AG09309 (cell line): ENCODE data around the gene PNPLA7.

Experiments
- DNase-seq: peaks from one replicate; pipeline ENCODE4 v3.0.0-alpha.2; 2010; ENCODE audit warnings: low read depth
- H3K4me3 ChIP-seq: 2 replicates; pipeline ENCODE4 v1.5.1; 2011; ENCODE audit warnings: mild to moderate bottlenecking, low read depth, low read length, moderate library complexity; ENCODE audit not compliant: control insufficient read depth
- TF ChIP-seq, protein P1 (sequence below): IDR thresholded peaks from 2 replicates; pipeline ENCODE4 v1.5.1; 2011; ENCODE audit warnings: mild to moderate bottlenecking, low read depth, low read length, inconsistent platforms; ENCODE audit not compliant: insufficient read depth, control insufficient read depth; ENCODE audit errors: missing control alignments

The PNPLA7 gene

GRCh38 chr9:137429546-137429890 lies 120.7 kb downstream of the PNPLA7 start:
- DNase-seq, result no peak
- H3K4me3 ChIP-seq, result no peak overlapping the region

GRCh38 chr9:137428841-137429545 lies 121.2 kb downstream of the PNPLA7 start:
- H3K4me3 ChIP-seq, result no peak overlapping the region
- no peak for DNase-seq

More at GRCh38 chr9:137429546-137429890, 120.7 kb downstream of the PNPLA7 start:
- TF ChIP-seq, protein P1, sequence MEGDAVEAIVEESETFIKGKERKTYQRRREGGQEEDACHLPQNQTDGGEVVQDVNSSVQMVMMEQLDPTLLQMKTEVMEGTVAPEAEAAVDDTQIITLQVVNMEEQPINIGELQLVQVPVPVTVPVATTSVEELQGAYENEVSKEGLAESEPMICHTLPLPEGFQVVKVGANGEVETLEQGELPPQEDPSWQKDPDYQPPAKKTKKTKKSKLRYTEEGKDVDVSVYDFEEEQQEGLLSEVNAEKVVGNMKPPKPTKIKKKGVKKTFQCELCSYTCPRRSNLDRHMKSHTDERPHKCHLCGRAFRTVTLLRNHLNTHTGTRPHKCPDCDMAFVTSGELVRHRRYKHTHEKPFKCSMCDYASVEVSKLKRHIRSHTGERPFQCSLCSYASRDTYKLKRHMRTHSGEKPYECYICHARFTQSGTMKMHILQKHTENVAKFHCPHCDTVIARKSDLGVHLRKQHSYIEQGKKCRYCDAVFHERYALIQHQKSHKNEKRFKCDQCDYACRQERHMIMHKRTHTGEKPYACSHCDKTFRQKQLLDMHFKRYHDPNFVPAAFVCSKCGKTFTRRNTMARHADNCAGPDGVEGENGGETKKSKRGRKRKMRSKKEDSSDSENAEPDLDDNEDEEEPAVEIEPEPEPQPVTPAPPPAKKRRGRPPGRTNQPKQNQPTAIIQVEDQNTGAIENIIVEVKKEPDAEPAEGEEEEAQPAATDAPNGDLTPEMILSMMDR, result no peak

GRCh38 chr9:137428311-137428630 lies 121.9 kb downstream of the PNPLA7 start:
- TF ChIP-seq, protein P1, result no peak
- DNase-seq, result no peak
- H3K4me3 ChIP-seq, result no peak overlapping the region

More at GRCh38 chr9:137428841-137429545, 121.2 kb downstream of the PNPLA7 start:
- TF ChIP-seq, protein P1, result no peak

GRCh38 chr9:137427454-137428310 lies 122.5 kb downstream of the PNPLA7 start:
- TF ChIP-seq, protein P1, result no peak
- no peak for DNase-seq
- no peak overlapping the region for H3K4me3 ChIP-seq

DNA sequence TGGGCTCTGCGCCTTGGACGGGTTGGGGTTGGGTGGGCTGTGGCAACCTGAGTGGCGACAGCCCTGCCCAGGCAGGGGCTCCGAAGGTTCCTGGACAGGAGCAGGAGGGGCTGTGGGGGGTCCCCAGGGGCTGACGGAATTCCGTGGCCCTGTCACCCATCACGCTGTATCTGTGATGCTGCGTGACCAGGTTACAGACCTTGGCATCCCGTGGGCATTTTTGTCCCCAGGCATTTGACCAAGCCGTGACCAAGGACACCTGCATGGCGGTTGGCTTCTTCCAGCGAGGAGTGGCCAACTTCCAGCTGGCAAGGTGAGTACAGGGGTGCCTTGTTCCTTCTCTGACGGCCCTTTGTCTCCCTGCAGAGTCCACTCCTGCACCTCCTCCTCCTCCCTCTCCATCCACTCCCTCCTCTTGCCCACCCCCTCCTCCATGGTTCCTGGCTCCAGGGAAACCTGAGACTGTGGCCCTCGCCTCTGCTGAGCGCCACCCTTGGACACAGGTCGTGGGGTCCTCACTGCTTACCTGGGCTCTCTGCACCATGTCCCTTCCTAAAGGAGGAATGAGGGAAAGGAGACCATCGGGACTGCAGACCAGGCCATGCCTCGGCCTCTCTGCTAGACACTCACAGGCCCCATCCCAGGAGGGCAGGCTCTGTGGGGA lies 124.1 kb downstream of the PNPLA7 start:
- no peak overlapping the region for H3K4me3 ChIP-seq
- TF ChIP-seq, protein P1, result no peak
- no peak for DNase-seq

- no peak for DNase-seq
- TF ChIP-seq, protein P1, result no peak
- H3K4me3 ChIP-seq, result peak overlapping the region; percentile 28
Measured at GRCh38 chr9:137423514-137424291, 126.5 kb downstream of the PNPLA7 start.
